IMR-90 (cell line): Measurements from ENCODE around the gene TMEM154. TPM values are rescaled to one million over a fixed set of nuclear protein-coding genes. Genes with fewer than 3 reads are reported as not detected.

Experiments used
- ATAC-seq: fragments of 200-7000 bp; cut with Tn5 transposase; 2 replicates; pipeline ENCODE4 v1.9.1; 2020; ENCODE audit warnings: low read depth, mild to moderate bottlenecking, moderate library complexity
- BruUV-seq: library from RNA; stranded (reverse); fragments of 400-500 nt; replicated peaks from 2 replicates; lab custom pipeline; 2021; lab: Mats Ljungman, UMichigan
- CTCF ChIA-PET: fragments of 300-600 bp; formaldehyde crosslinking; extraction: SDS; loops from one replicate; lab custom pipeline; 2021; ENCODE audit warnings: antibody characterized with exemption; lab: Yijun Ruan, JAX
- POLR2A ChIA-PET: fragments of 300-600 bp; sonication (Branson Sonifier 250); formaldehyde crosslinking; loops from one replicate; lab custom pipeline; 2022; ENCODE audit warnings: antibody characterized with exemption; ENCODE audit not compliant: unreplicated experiment; lab: Charles Lee
- DNase-seq: peaks from one replicate; pipeline ENCODE4 v3.0.0; 2013
- H2AFZ ChIP-seq: replicated peaks from 2 replicates; pipeline ENCODE3; 2013; ENCODE audit warnings: low read length, mild to moderate bottlenecking; ENCODE audit not compliant: poor library complexity
- H2AK5ac ChIP-seq: 2 replicates; pipeline ENCODE4 v1.6.1; 2013; ENCODE audit warnings: low read depth, low read length, inconsistent platforms
- H2AK9ac ChIP-seq: replicated peaks from 2 replicates; pipeline ENCODE3; 2013; ENCODE audit warnings: mild to moderate bottlenecking, low read depth, low read length, moderate library complexity; ENCODE audit not compliant: poor library complexity
- H2BK120ac ChIP-seq: 2 replicates; pipeline ENCODE4 v1.6.1; 2013; ENCODE audit warnings: low read depth, low read length, inconsistent platforms
- H2BK15ac ChIP-seq: 3 replicates; pipeline ENCODE4 v1.6.1; 2013; ENCODE audit warnings: low read depth, low read length, inconsistent platforms
- H2BK20ac ChIP-seq: 2 replicates; pipeline ENCODE4 v1.6.1; 2013; ENCODE audit warnings: low read depth, mild to moderate bottlenecking, inconsistent platforms, low read length, moderate library complexity
- H2BK5ac ChIP-seq: 2 replicates; pipeline ENCODE4 v1.6.1; 2013; ENCODE audit warnings: mild to moderate bottlenecking, low read depth, low read length, inconsistent platforms; ENCODE audit not compliant: poor library complexity, severe bottlenecking
- H3K14ac ChIP-seq: replicated peaks from 2 replicates; pipeline ENCODE4 v1.6.1; 2013; ENCODE audit warnings: low read depth, low read length, inconsistent platforms
- H3K18ac ChIP-seq: 2 replicates; pipeline ENCODE4 v1.6.1; 2013; ENCODE audit warnings: low read depth, low read length, control low read depth
- H3K23ac ChIP-seq: 2 replicates; pipeline ENCODE4 v1.6.1; 2013; ENCODE audit warnings: low read depth, low read length, inconsistent platforms
- H3K27ac ChIP-seq: 2 replicates; pipeline ENCODE4 v1.5.1; 2013; ENCODE audit warnings: mild to moderate bottlenecking, control low read depth, low read length; ENCODE audit not compliant: insufficient read depth
- H3K27me3 ChIP-seq: 2 replicates; pipeline ENCODE4 v1.6.1; 2013; ENCODE audit warnings: low read length; ENCODE audit not compliant: control insufficient read depth, insufficient read depth
- H3K36me3 ChIP-seq: 2 replicates; pipeline ENCODE4 v1.6.1; 2013; ENCODE audit warnings: low read length, mixed read lengths; ENCODE audit not compliant: control insufficient read depth, insufficient read depth
- H3K4ac ChIP-seq: 2 replicates; pipeline ENCODE4 v1.6.1; 2013; ENCODE audit warnings: low read depth, low read length, inconsistent platforms
- H3K4me1 ChIP-seq: 2 replicates; pipeline ENCODE4 v1.6.1; 2013; ENCODE audit warnings: low read length, mixed read lengths; ENCODE audit not compliant: control insufficient read depth, insufficient read depth
- H3K4me2 ChIP-seq: 2 replicates; pipeline ENCODE4 v1.6.1; 2013; ENCODE audit warnings: low read depth, mild to moderate bottlenecking, control low read depth, low read length, moderate library complexity
- H3K4me3 ChIP-seq: 2 replicates; pipeline ENCODE4 v1.5.1; 2013; ENCODE audit warnings: low read depth, mild to moderate bottlenecking, control low read depth, low read length, moderate library complexity; ENCODE audit not compliant: insufficient read depth
- H3K56ac ChIP-seq: 2 replicates; pipeline ENCODE4 v1.6.1; 2013; ENCODE audit warnings: low read length, inconsistent platforms; ENCODE audit not compliant: insufficient read depth; ENCODE audit errors: extremely low read depth
- H3K79me1 ChIP-seq, 2 experiments: 2 replicates each; pipeline ENCODE4 v1.6.1; 2013; ENCODE audit warnings: low read length in 2 of 2, inconsistent platforms in 1 of 2, low read depth in 1 of 2
- H3K9ac ChIP-seq: 2 replicates; pipeline ENCODE4 v1.6.1; 2013; ENCODE audit warnings: low read depth, low read length, control low read depth
- H3K9me1 ChIP-seq: 2 replicates; pipeline ENCODE4 v1.6.1; 2013; ENCODE audit warnings: low read length, inconsistent platforms; ENCODE audit not compliant: insufficient read depth
- H3K9me3 ChIP-seq: 2 replicates; pipeline ENCODE4 v1.6.1; 2013; ENCODE audit warnings: low read length; ENCODE audit not compliant: control insufficient read depth, insufficient read depth
- H4K20me1 ChIP-seq: 2 replicates; pipeline ENCODE4 v1.6.1; 2013; ENCODE audit warnings: low read length, inconsistent platforms; ENCODE audit not compliant: insufficient read depth
- H4K5ac ChIP-seq: 2 replicates; pipeline ENCODE4 v1.6.1; 2013; ENCODE audit warnings: mild to moderate bottlenecking, low read depth, low read length, control low read depth
- H4K8ac ChIP-seq, 2 experiments: 2 replicates each; pipeline ENCODE4 v1.6.1; 2013; ENCODE audit warnings: low read depth in 2 of 2, low read length in 2 of 2, control low read depth in 1 of 2, inconsistent platforms in 1 of 2
- H4K91ac ChIP-seq: 2 replicates; pipeline ENCODE4 v1.6.1; 2013; ENCODE audit warnings: low read depth, low read length, inconsistent platforms; ENCODE audit not compliant: insufficient read depth
- BHLHE40 ChIP-seq: fragments of 150-350 bp; IDR thresholded peaks from 2 replicates; pipeline ENCODE4 v1.6.1; 2016; ENCODE audit warnings: mild to moderate bottlenecking, low read depth, low read length
- CEBPB ChIP-seq: IDR thresholded peaks from 2 replicates; pipeline ENCODE4 v1.6.1; 2012; ENCODE audit warnings: low read depth, low read length, improper control_type of control experiment
- FOS ChIP-seq: fragments of 150-350 bp; IDR thresholded peaks from 2 replicates; pipeline ENCODE4 v1.6.1; 2016; ENCODE audit warnings: low read depth, low read length
- MAFK ChIP-seq: IDR thresholded peaks from 2 replicates; pipeline ENCODE4 v1.6.1; 2012; ENCODE audit warnings: low read depth, low read length, improper control_type of control experiment
- MAZ ChIP-seq: IDR thresholded peaks from 2 replicates; pipeline ENCODE4 v1.6.1; 2012; ENCODE audit warnings: low read depth, mild to moderate bottlenecking, low read length, improper control_type of control experiment, moderate library complexity, borderline replicate concordance
- POLR2A ChIP-seq: IDR thresholded peaks from 2 replicates; pipeline ENCODE4 v1.6.1; 2012; ENCODE audit warnings: mild to moderate bottlenecking, low read depth, low read length
- RCOR1 ChIP-seq: IDR thresholded peaks from 2 replicates; pipeline ENCODE4 v1.6.1; 2012; ENCODE audit warnings: mild to moderate bottlenecking, low read length, improper control_type of control experiment; ENCODE audit not compliant: insufficient replicate concordance
- WGBS, 2 experiments: methylation state at CpG; one replicate each; pipeline versions ENCODE4 v1.1.5 to v1.1.7; 2013; ENCODE audit warnings: missing lambda C conversion rate in 2 of 2; ENCODE audit not compliant: insufficient read length in 1 of 2; ENCODE audit errors: extremely low coverage in 2 of 2; 5-methylcytosine and 5-hydroxymethylcytosine counted together
- dilution Hi-C: fragments of 300-500 bp; cut with HindIII; formaldehyde crosslinking; loops from one replicate; pipeline ENCODE4 v1.14.3; 2018; ENCODE audit warnings: low sequenced_read_pairs; ENCODE audit not compliant: unreplicated experiment
- in situ Hi-C: fragments of 300-500 bp; cut with MboI; formaldehyde crosslinking; loops from 3 replicates; pipeline ENCODE4 v1.14.3; 2019; ENCODE audit warnings: low sequenced_read_pairs, inconsistent platforms, mixed read lengths
- intact Hi-C: fragments of 100-400 bp; cut with micrococcal nuclease; formaldehyde crosslinking; loops from 2 replicates; pipeline ENCODE4 v1.10.0; 2022
- polyA plus RNA-seq, 3 experiments: library from polyadenylated mRNA; depleted of rRNA; stranded (reverse); fragments of >200 nt; gene quantifications; 2 replicates each; pipeline ENCODE4 v1.2.3, GENCODE V29; 2012; ENCODE audit warnings: low replicate concordance in 1 of 3
- total RNA-seq: library from RNA; depleted of rRNA; stranded (reverse); fragments of >200 nt; gene quantifications from 2 replicates; pipeline ENCODE4 v1.2.3, GENCODE V29; 2012
- TF ChIP-seq, protein P1 (sequence below): conservative IDR thresholded peaks from 2 replicates; pipeline ENCODE4 v1.5.1; 2012; ENCODE audit warnings: mild to moderate bottlenecking, low read depth, low read length, improper control_type of control experiment
- TF ChIP-seq, protein P2 (sequence below): fragments of 150-350 bp; IDR thresholded peaks from 2 replicates; pipeline ENCODE4 v1.6.1; 2017; ENCODE audit warnings: mild to moderate bottlenecking, antibody characterized with exemption, low read length, low read depth

TMEM154 gene
- total and polyA plus RNA-seq, 2 of the 4 experiments (the other 2 are of a cell fraction) = 0.12 to 0.18 TPM

DNA sequence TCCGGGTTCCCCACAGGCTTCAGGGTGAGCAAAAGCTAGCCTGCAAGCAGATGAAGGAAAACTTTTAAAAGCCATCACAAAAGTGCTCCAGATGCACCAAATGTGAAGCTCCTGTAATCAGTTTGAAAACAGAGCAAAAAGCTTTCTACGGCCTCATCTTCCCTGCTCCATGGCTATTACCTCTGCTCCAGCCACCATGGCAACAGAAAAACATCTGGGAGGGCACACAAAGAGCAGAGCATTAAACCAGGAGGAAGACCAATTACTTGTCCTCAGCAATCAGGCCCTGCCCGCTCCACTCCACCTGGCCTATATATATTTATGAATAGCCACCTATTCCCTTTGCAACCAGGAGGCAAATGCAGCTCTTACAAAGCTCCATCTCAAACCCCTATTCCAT, 33.6 kb downstream of the TMEM154 start:
- POLR2A ChIA-PET = interaction anchor here (0.5 kb wide), 1 partner anchor 93 kb away, joined by 4 read pairs; no protein-coding TSS in a partner anchor
- H3K56ac ChIP-seq = no peak overlapping the region
- no peak overlapping the region for H3K27ac ChIP-seq
- H3K36me3 ChIP-seq = no peaks in the 10 kb centered on the region
- BruUV-seq = no TSS peak
- CTCF ChIA-PET = no interaction called here
- no peak overlapping the region for H2BK120ac ChIP-seq
- H2AFZ ChIP-seq = no peak overlapping the region
- H3K14ac ChIP-seq = no peak overlapping the region
- TF ChIP-seq BHLHE40 = no peak
- TF ChIP-seq FOS = no peak
- TF ChIP-seq, protein P1, sequence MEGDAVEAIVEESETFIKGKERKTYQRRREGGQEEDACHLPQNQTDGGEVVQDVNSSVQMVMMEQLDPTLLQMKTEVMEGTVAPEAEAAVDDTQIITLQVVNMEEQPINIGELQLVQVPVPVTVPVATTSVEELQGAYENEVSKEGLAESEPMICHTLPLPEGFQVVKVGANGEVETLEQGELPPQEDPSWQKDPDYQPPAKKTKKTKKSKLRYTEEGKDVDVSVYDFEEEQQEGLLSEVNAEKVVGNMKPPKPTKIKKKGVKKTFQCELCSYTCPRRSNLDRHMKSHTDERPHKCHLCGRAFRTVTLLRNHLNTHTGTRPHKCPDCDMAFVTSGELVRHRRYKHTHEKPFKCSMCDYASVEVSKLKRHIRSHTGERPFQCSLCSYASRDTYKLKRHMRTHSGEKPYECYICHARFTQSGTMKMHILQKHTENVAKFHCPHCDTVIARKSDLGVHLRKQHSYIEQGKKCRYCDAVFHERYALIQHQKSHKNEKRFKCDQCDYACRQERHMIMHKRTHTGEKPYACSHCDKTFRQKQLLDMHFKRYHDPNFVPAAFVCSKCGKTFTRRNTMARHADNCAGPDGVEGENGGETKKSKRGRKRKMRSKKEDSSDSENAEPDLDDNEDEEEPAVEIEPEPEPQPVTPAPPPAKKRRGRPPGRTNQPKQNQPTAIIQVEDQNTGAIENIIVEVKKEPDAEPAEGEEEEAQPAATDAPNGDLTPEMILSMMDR = no peak
- no peak for TF ChIP-seq MAFK
- TF ChIP-seq, protein P2, sequence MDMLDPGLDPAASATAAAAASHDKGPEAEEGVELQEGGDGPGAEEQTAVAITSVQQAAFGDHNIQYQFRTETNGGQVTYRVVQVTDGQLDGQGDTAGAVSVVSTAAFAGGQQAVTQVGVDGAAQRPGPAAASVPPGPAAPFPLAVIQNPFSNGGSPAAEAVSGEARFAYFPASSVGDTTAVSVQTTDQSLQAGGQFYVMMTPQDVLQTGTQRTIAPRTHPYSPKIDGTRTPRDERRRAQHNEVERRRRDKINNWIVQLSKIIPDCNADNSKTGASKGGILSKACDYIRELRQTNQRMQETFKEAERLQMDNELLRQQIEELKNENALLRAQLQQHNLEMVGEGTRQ = no peak
- no peak for TF ChIP-seq CEBPB
- TF ChIP-seq RCOR1 = no peak
- TF ChIP-seq MAZ = no peak
- no peak for TF ChIP-seq POLR2A
- H2BK15ac ChIP-seq = no peak overlapping the region
- no peak overlapping the region for H4K8ac ChIP-seq
- H2AK5ac ChIP-seq = no peak overlapping the region
- H3K27me3 ChIP-seq = peaks cover 13% of the 10 kb centered on the region
- no peaks in the 10 kb centered on the region for H3K9me3 ChIP-seq
- no peak overlapping the region for H3K18ac ChIP-seq
- no peak overlapping the region for H2BK5ac ChIP-seq
- intact Hi-C loops = no loop called here
- dilution Hi-C loops = no loop called here
- H3K4me3 ChIP-seq = no peak overlapping the region
- no peaks in the 10 kb centered on the region for H3K79me1 ChIP-seq
- no peak for DNase-seq
- no peak overlapping the region for H3K4me2 ChIP-seq
- H2AK9ac ChIP-seq = no peak overlapping the region
- no peak overlapping the region for H4K91ac ChIP-seq
- WGBS, 2 experiments = no CpG with 5 or more reads among the region's 3 CpGs
- no peak for ATAC-seq
- in situ Hi-C loops = no loop called here
- H2BK20ac ChIP-seq = no peak overlapping the region
- no peak overlapping the region for H4K5ac ChIP-seq
- H3K4ac ChIP-seq = no peak overlapping the region
- no peaks in the 10 kb centered on the region for H3K9me1 ChIP-seq
- no peak overlapping the region for H3K9ac ChIP-seq
- no peaks in the 10 kb centered on the region for H4K20me1 ChIP-seq
- no peaks in the 10 kb centered on the region for H3K4me1 ChIP-seq
- no peak overlapping the region for H3K23ac ChIP-seq
